Neutrophil (primary cell): ENCODE measurements around the gene CLCN3.

Experiments used
- H3K27ac ChIP-seq: fragments of 200-600 bp; sonication (generic); 2 replicates; pipeline ENCODE4 v1.5.1; 2016; ENCODE audit warnings: mild to moderate bottlenecking, moderate library complexity
- H3K27me3 ChIP-seq: fragments of 200-600 bp; sonication (generic); 2 replicates; pipeline ENCODE4 v1.6.0; 2016; ENCODE audit warnings: mild to moderate bottlenecking
- H3K36me3 ChIP-seq: fragments of 200-600 bp; sonication (generic); 2 replicates; pipeline ENCODE4 v1.5.1; 2017
- H3K4me1 ChIP-seq, 2 experiments: fragments of 200-600 bp in 1 of 2; sonication (generic) in 1 of 2; 1 replicate in 1 of 2; 2 replicates in 1 of 2; pipeline versions ENCODE4 v1.5.1 to v1.6.1; 2013 to 2016; ENCODE audit warnings: low read depth in 1 of 2, low read length in 1 of 2, mild to moderate bottlenecking in 1 of 2, moderate library complexity in 1 of 2; ENCODE audit not compliant: control insufficient read depth in 1 of 2, insufficient read depth in 1 of 2
- H3K4me3 ChIP-seq, 2 experiments: fragments of 200-600 bp in 1 of 2; sonication (generic) in 1 of 2; 1 replicate in 1 of 2; 2 replicates in 1 of 2; pipeline ENCODE4 v1.5.1; 2013 to 2016; ENCODE audit warnings: low read depth in 1 of 2, low read length in 1 of 2, mild to moderate bottlenecking in 1 of 2, moderate library complexity in 1 of 2
- H3K9me3 ChIP-seq: fragments of 200-600 bp; sonication (generic); 2 replicates; pipeline ENCODE4 v1.5.1; 2016
- CTCF ChIP-seq: fragments of 200-600 bp; sonication (generic); IDR thresholded peaks from 2 replicates; pipeline ENCODE4 v1.5.1; 2016; ENCODE audit warnings: antibody characterized with exemption

CLCN3 gene

GRCh38 chr4:169658975-169659715 is 38.8 kb downstream of the CLCN3 start:
- TF ChIP-seq CTCF, result no peak
- Histone ChIP-seq H3K4me3 (no peak overlapping the region), H3K9me3 (no peaks in the 10 kb centered on the region), H3K36me3 (no peaks in the 10 kb centered on the region), H3K27me3 (peaks cover 4% of the 10 kb centered on the region), H3K27ac (no peak overlapping the region), H3K4me1 (peaks cover 11 to 14% of the 10 kb centered on the region in 2 experiments)

- H3K27me3 ChIP-seq, result peaks cover 4% of the 10 kb centered on the region
These were observed 39.6 kb downstream of the CLCN3 start for GRCh38 chr4:169659716-169660670.

GRCh38 chr4:169660929-169661328 is 40.6 kb downstream of the CLCN3 start:
- Histone ChIP-seq H3K4me1 (peaks cover 8 to 16% of the 10 kb centered on the region in 2 experiments), H3K27ac (no peak overlapping the region), H3K36me3 (no peaks in the 10 kb centered on the region), H3K4me3 (no peak overlapping the region), H3K27me3 (peaks cover 4% of the 10 kb centered on the region), H3K9me3 (no peaks in the 10 kb centered on the region)
- TF ChIP-seq CTCF, result no peak

More at GRCh38 chr4:169659716-169660670, 39.6 kb downstream of the CLCN3 start:
- H3K4me3 ChIP-seq, result peak overlapping the region; percentile 22 to 34
- H3K4me1 ChIP-seq, result peaks cover 8 to 12% of the 10 kb centered on the region in 2 experiments
- no peaks in the 10 kb centered on the region for H3K9me3 ChIP-seq
- TF ChIP-seq CTCF, result no peak
- no peaks in the 10 kb centered on the region for H3K36me3 ChIP-seq
- peak overlapping the region; percentile 24 for H3K27ac ChIP-seq

DNA sequence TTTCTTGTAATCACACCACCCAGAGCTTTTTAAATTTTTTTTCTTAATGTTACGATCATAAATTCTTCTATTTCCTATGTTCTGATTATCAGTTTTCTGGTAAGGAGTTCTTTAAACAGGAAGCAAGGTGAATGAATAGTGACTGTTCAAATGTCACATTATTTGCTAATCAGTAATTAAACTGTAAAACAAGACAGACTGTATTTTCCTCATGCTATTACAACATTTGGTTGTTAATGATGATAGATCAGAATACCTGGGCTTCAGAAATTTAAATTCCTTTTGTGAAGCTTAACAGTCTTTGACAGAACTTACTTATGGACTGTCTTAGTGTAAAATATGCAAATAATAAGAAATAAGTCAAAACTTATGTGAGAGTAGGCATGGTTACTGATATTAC is 41.4 kb downstream of the CLCN3 start:
- peaks cover 4% of the 10 kb centered on the region for H3K27me3 ChIP-seq
- peaks cover 8 to 16% of the 10 kb centered on the region in 2 experiments for H3K4me1 ChIP-seq
- no peak overlapping the region for H3K27ac ChIP-seq
- no peaks in the 10 kb centered on the region for H3K36me3 ChIP-seq
- H3K9me3 ChIP-seq, result no peaks in the 10 kb centered on the region
- no peak for TF ChIP-seq CTCF
- no peak overlapping the region for H3K4me3 ChIP-seq

DNA sequence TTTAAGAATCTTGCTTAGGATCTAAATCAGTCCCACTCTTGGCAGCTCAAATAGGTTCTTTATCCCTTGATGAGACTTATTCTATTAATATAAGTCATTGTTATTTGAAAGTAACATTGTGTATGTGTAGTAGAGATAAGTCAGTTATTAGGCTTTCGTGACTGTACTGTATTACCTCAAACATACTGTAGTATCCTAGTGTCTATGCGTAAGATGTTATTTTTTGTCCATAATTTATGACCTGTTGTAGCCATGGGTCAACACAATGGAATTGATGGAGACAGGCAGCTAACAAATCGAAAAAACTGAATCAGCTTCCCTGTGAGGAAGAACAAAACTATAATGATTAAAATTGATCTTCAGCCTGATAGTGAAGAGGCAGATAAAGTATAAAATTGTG is 41.8 kb downstream of the CLCN3 start:
- peaks cover 4% of the 10 kb centered on the region for H3K27me3 ChIP-seq
- no peak overlapping the region for H3K4me3 ChIP-seq
- H3K27ac ChIP-seq, result no peak overlapping the region
- no peak for TF ChIP-seq CTCF
- H3K36me3 ChIP-seq, result no peaks in the 10 kb centered on the region
- peaks cover 8 to 16% of the 10 kb centered on the region in 2 experiments for H3K4me1 ChIP-seq
- H3K9me3 ChIP-seq, result no peaks in the 10 kb centered on the region
